Panc1 (cell line): ENCODE measurements around the gene SLC7A5.

ENCODE experiments used
- CTCF ChIP-seq: fragments of 450-650 bp; IDR thresholded peaks from 2 replicates; pipeline ENCODE4 v1.5.1; 2017; ENCODE audit warnings: mild to moderate bottlenecking
- POLR2AphosphoS5 ChIP-seq: IDR thresholded peaks from 2 replicates; pipeline ENCODE4 v1.6.1; 2012; ENCODE audit warnings: mild to moderate bottlenecking, low read depth, low read length, moderate library complexity
- REST ChIP-seq, 2 experiments: IDR thresholded peaks; 2 replicates each; pipeline ENCODE4 v1.6.1; 2011 to 2012; ENCODE audit warnings: low read depth in 2 of 2, control low read depth in 1 of 2, low read length in 1 of 2, mild to moderate bottlenecking in 1 of 2, moderate library complexity in 1 of 2; ENCODE audit not compliant: insufficient read depth in 1 of 2
- TCF7L2 ChIP-seq: IDR thresholded peaks from 2 replicates; pipeline ENCODE4 v1.6.1; 2011; ENCODE audit warnings: mild to moderate bottlenecking, low read depth, low read length, inconsistent platforms

GRCh38 chr16:87845807-87846619 lies 23.3 kb downstream of the SLC7A5 start:
- no peak for TF ChIP-seq TCF7L2
- TF ChIP-seq CTCF: no peak
- no peak; the same call in 1 of the 2 replicates for TF ChIP-seq POLR2AphosphoS5
- TF ChIP-seq REST (IDR thresholded peaks at IDR 0.05; ENCODE audit: insufficient read depth in 1 of 2, low read depth in 2 of 2, low read length in 1 of 2): no peak
